Prostate gland (tissue), 2 donors: ENCODE results near the gene DNAH9. TPM values are rescaled to one million over a fixed set of nuclear protein-coding genes. Genes with fewer than 3 reads are reported as not detected.

ENCODE experiments used
- DNase-seq: peaks from one replicate; pipeline ENCODE4 v3.0.0-alpha.2; 2019; ENCODE audit warnings: low spot score
- H3K27ac ChIP-seq, 2 donors: fragments of 200-600 bp; sonication (generic); 2 replicates each; pipeline ENCODE4 v1.5.1; 2017 to 2019
- H3K27me3 ChIP-seq: fragments of 200-600 bp; sonication (generic); replicated peaks from 2 replicates; pipeline ENCODE4 v1.5.1; 2019; ENCODE audit not compliant: insufficient read depth
- H3K36me3 ChIP-seq, 2 donors: fragments of 200-600 bp; sonication (generic); 1 replicate in 1 of 2; 2 replicates in 1 of 2; pipeline versions ENCODE4 v1.5.1 to v1.8.1; 2017 to 2019
- H3K4me1 ChIP-seq: fragments of 200-600 bp; sonication (generic); replicated peaks from 2 replicates; pipeline ENCODE4 v1.5.1; 2019
- H3K4me3 ChIP-seq, 2 donors: fragments of 200-600 bp; sonication (generic); 2 replicates each; pipeline ENCODE4 v1.5.1; 2017 to 2019
- H3K9me3 ChIP-seq: fragments of 200-600 bp; sonication (generic); 2 replicates; pipeline ENCODE4 v1.5.1; 2017
- POLR2A ChIP-seq: fragments of 450-650 bp; IDR thresholded peaks from one replicate; pipeline ENCODE4 v1.6.1; 2016; ENCODE audit warnings: antibody characterized with exemption, mild to moderate bottlenecking
- POLR2AphosphoS5 ChIP-seq: sonication (generic); formaldehyde crosslinking; IDR thresholded peaks from one replicate; pipeline ENCODE4 v1.6.1; 2017; ENCODE audit warnings: antibody characterized with exemption
- WGBS: methylation state at CpG from one replicate; pipeline ENCODE4 v1.1.5; 2018; 5-methylcytosine and 5-hydroxymethylcytosine counted together
- intact Hi-C: fragments of 100-400 bp; cut with DNase I; formaldehyde crosslinking; loops from one replicate; pipeline ENCODE4 v1.14.2; 2022
- total RNA-seq, 2 donors: library from RNA; depleted of rRNA; stranded (reverse); fragments of >200 nt; gene quantifications; one replicate each; pipeline ENCODE4 v1.1.0, GENCODE V29; 2016
- TF ChIP-seq, protein P1 (sequence below), 4 experiments: fragments of 200-600 bp in 2 of 4; fragments of 450-650 bp in 2 of 4; sonication (generic) in 2 of 4; IDR thresholded peaks; 1 replicate in 3 of 4; 2 replicates in 1 of 4; pipeline ENCODE4 v1.5.1; 2016 to 2019; ENCODE audit warnings: antibody characterized with exemption in 4 of 4, mild to moderate bottlenecking in 2 of 4, moderate library complexity in 2 of 4

The DNAH9 gene
- total RNA-seq, 2 donors from 2014 or later = 1.2 to 7.5 TPM

DNA sequence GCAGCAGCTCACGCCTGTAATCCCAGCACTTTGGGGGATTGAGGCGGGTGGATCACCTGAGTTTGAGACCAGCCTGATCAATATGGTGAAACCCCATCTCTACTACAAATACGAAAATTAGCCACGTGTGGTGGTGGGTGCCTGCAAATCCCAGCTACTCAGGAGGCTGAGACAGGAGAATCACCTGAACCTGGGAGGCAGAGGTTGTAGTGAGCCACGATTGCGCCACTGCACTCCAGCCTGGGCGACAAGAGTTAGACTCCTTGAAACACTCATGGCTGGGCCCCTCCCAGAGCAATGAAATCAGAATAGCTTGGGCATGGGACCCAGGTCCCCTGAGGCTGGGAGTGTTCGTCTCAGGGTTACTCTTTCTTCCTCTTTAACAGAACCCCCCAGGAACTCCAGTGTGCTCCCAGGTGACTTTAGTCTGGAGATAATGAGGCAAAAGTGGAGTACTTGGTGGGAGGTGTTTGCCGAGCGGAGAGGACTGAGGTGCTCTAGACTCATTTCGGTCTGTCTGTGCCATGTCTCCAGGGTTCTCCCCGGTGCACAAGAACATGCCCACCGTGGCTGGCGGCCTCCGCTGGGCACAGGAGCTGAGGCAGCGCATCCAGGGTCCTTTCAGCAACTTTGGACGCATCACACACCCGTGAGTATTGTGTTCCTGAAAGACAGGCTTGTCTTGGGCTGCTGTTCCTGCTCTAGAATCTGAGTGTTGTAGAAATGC is 41.6 kb downstream of the DNAH9 start:
- no peaks in the 10 kb centered on the region for H3K9me3 ChIP-seq
- TF ChIP-seq POLR2A (no peak), POLR2AphosphoS5 (no peak)
- TF ChIP-seq, protein P1, sequence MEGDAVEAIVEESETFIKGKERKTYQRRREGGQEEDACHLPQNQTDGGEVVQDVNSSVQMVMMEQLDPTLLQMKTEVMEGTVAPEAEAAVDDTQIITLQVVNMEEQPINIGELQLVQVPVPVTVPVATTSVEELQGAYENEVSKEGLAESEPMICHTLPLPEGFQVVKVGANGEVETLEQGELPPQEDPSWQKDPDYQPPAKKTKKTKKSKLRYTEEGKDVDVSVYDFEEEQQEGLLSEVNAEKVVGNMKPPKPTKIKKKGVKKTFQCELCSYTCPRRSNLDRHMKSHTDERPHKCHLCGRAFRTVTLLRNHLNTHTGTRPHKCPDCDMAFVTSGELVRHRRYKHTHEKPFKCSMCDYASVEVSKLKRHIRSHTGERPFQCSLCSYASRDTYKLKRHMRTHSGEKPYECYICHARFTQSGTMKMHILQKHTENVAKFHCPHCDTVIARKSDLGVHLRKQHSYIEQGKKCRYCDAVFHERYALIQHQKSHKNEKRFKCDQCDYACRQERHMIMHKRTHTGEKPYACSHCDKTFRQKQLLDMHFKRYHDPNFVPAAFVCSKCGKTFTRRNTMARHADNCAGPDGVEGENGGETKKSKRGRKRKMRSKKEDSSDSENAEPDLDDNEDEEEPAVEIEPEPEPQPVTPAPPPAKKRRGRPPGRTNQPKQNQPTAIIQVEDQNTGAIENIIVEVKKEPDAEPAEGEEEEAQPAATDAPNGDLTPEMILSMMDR (IDR thresholded peaks at IDR 0.05) = no peak
- H3K36me3 ChIP-seq = no peaks in the 10 kb centered on the region
- no peaks in the 10 kb centered on the region for H3K4me1 ChIP-seq
- H3K4me3 ChIP-seq = no peak overlapping the region
- intact Hi-C loops = no loop called here
- no peaks in the 10 kb centered on the region for H3K27me3 ChIP-seq
- 92% methylated on average over 18 of the region's 18 CpGs for WGBS
- DNase-seq = no peak
- H3K27ac ChIP-seq = no peak overlapping the region

DNA sequence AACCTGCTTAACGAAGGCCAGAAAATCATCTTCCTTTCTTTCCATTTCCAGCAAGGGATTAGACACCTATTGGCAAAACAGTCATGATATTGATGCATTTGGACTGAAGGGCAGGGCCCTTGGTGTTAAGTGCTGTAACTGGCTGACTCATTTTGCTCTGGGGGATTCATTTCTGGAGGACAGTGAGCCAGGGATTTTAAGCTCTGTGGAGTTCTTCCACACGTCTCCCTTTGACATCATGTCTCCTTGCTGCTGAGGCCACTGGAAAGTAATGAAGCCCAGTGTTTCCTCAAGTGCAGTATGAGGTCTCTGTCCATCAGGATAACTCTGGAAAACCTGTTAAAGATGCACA is 42.2 kb downstream of the DNAH9 start:
- no peak overlapping the region for H3K4me3 ChIP-seq
- no peaks in the 10 kb centered on the region for H3K9me3 ChIP-seq
- no peaks in the 10 kb centered on the region for H3K27me3 ChIP-seq
- H3K27ac ChIP-seq = no peak overlapping the region
- no peaks in the 10 kb centered on the region for H3K36me3 ChIP-seq
- intact Hi-C loops = no loop called here
- H3K4me1 ChIP-seq = no peaks in the 10 kb centered on the region
- 80% methylated on average over 2 of the region's 2 CpGs for WGBS
- no peak for DNase-seq
- no peak for TF ChIP-seq POLR2A
- no peak for TF ChIP-seq POLR2AphosphoS5
- TF ChIP-seq, protein P1 (IDR thresholded peaks at IDR 0.05) = no peak

DNA sequence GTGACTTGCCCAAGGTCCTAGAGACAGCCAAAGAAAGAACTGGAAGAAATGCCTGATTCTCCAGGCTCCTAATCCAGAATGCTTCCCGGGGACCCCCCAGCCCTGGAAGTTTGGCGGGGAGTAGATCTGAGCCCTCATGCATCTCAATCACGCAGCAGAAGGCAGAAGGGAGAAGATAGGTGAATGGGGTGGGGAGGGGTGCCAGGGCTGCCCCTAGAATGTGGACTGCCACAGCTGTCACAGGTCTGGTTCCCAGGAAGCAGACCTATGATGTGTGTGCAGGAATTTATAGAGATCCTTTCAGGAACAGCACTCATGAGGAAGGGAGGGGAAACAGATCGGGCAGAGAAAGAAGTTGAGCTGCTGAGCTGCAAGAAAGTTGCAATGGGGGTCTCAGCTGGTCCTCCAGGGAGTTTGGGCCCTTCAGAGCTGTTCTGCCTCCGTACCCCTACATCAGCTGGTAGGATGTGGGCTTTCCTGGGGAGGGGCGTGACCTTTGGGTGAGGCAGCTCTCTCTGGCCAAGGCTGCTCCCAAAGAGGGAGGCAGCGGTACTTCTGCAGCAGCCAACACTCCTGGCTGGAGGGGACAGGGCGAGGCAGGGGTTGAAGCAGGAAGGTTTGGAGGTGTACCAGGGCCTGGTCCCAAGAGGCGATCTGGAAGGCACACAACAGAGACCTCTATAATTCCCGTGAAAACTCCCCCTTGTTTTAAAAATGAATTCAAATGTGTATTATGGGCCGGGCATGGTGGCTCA is 43.4 kb downstream of the DNAH9 start:
- DNase-seq = no peak
- H3K36me3 ChIP-seq = no peaks in the 10 kb centered on the region
- no peak overlapping the region for H3K27ac ChIP-seq
- no peaks in the 10 kb centered on the region for H3K4me1 ChIP-seq
- TF ChIP-seq POLR2AphosphoS5 = no peak
- TF ChIP-seq, protein P1 (IDR thresholded peaks at IDR 0.05) = no peak
- TF ChIP-seq POLR2A = no peak
- 86% methylated on average over 11 of the region's 11 CpGs for WGBS
- no peaks in the 10 kb centered on the region for H3K9me3 ChIP-seq
- intact Hi-C loops = no loop called here
- H3K27me3 ChIP-seq = no peaks in the 10 kb centered on the region
- H3K4me3 ChIP-seq = no peak overlapping the region

DNA sequence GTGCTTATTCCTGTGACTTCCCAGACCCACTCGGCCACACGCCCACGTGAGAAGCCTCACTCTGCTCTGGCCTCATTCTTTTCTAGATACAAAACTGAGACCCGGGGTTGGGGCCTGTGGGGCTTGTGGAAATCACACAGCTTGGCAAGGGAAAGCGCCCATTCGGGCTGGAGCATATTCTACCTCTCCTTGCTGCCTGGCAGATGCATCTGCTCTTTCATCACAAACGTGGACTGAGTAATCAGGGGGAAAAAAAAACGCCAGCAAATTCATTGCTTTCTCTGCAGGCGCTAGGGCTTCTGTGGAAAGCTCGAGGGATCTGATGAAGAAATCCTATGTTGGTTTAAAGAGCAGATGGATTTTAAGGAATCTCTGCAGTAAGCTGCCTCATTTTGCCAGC is 44.4 kb downstream of the DNAH9 start:
- no peak overlapping the region for H3K27ac ChIP-seq
- no peaks in the 10 kb centered on the region for H3K4me1 ChIP-seq
- 62% methylated on average over 10 of the region's 10 CpGs for WGBS
- no peak for TF ChIP-seq POLR2A
- no peak for TF ChIP-seq POLR2AphosphoS5
- TF ChIP-seq, protein P1 (IDR thresholded peaks at IDR 0.05) = no peak
- DNase-seq = no peak
- no peaks in the 10 kb centered on the region for H3K9me3 ChIP-seq
- intact Hi-C loops = no loop called here
- no peaks in the 10 kb centered on the region for H3K27me3 ChIP-seq
- H3K36me3 ChIP-seq = no peaks in the 10 kb centered on the region
- no peak overlapping the region for H3K4me3 ChIP-seq
